ENCODE data around the gene SSX2IP. TPM values are rescaled to one million over a fixed set of nuclear protein-coding genes. Genes with fewer than 3 reads are reported as not detected.

The SSX2IP gene
- total RNA-seq, 4 donors from 2014 or later = 1.9 to 8.0 (median 3.9) TPM

GRCh38 chr1:84689514-84690396, 506 bp downstream of the SSX2IP start:
- TF ChIP-seq CTCF (IDR thresholded peaks at IDR 0.05) = no peak
- ATAC-seq (ENCODE audit: low FRiP score) (no peak), DNase-seq (ENCODE audit: low spot score) (peak; percentile 25)

GRCh38 chr1:84688463-84689061, 1.7 kb downstream of the SSX2IP start:
- no peak for ATAC-seq (ENCODE audit: low FRiP score)
- TF ChIP-seq CTCF (IDR thresholded peaks at IDR 0.05) = no peak
- no peak for DNase-seq (ENCODE audit: low spot score)

- ATAC-seq (ENCODE audit: low FRiP score) (no peak), DNase-seq (ENCODE audit: low spot score) (no peak)
- TF ChIP-seq CTCF (IDR thresholded peaks at IDR 0.05) = no peak
Measured at GRCh38 chr1:84687714-84688462, 2.4 kb downstream of the SSX2IP start.

GRCh38 chr1:84686223-84686622, 4.0 kb downstream of the SSX2IP start:
- TF ChIP-seq CTCF (IDR thresholded peaks at IDR 0.05) = no peak
- ATAC-seq (ENCODE audit: low FRiP score) = no peak
- no peak for DNase-seq (ENCODE audit: low spot score)

GRCh38 chr1:84683508-84683907, 6.8 kb downstream of the SSX2IP start:
- no peak for DNase-seq (ENCODE audit: low spot score)
- TF ChIP-seq CTCF (IDR thresholded peaks at IDR 0.05) = no peak
- ATAC-seq (ENCODE audit: low FRiP score) = no peak

- DNase-seq (ENCODE audit: low spot score) (no peak), ATAC-seq (ENCODE audit: low FRiP score) (no peak)
- TF ChIP-seq CTCF (IDR thresholded peaks at IDR 0.05) = no peak
Measured at GRCh38 chr1:84682047-84682446, 8.2 kb downstream of the SSX2IP start.

Data from omental fat pad (tissue), 4 donors.